Measurements from ENCODE around the gene AP1M2. TPM values are rescaled to one million over a fixed set of nuclear protein-coding genes. Genes with fewer than 3 reads are reported as not detected.

Gene AP1M2
- total and polyA plus RNA-seq, 5 donors from 2014 or later, result not detected

GRCh38 chr19:10550336-10550735 is 36.8 kb downstream of the AP1M2 start:
- no peaks in the 10 kb centered on the region for H3K27me3 Mint-ChIP-seq
- H3K9me3 ChIP-seq (ENCODE audit: control insufficient read depth in 2 of 2, low read length in 2 of 2), result no peaks in the 10 kb centered on the region
- no peak overlapping the region for H3K4me3 Mint-ChIP-seq
- H3K36me3 Mint-ChIP-seq, result peaks cover 3% of the 10 kb centered on the region
- ATAC-seq (ENCODE audit: low read depth in 2 of 2) (no peak), DNase-seq (no peak)
- H3K27ac Mint-ChIP-seq, result no peak overlapping the region
- peaks cover 4 to 44% (median 13%) of the 10 kb centered on the region in 4 donors for H3K4me1 Mint-ChIP-seq
- no peaks in the 10 kb centered on the region for H3K27me3 ChIP-seq (ENCODE audit: control insufficient read depth, insufficient read depth, low read length)
- H3K9me3 Mint-ChIP-seq, result no peaks in the 10 kb centered on the region
- H3K36me3 ChIP-seq (ENCODE audit: control insufficient read depth, insufficient read depth, low read length), result peaks cover 41% of the 10 kb centered on the region
- H3K4me3 ChIP-seq (ENCODE audit: low read depth, low read length), result no peak overlapping the region
- no peak overlapping the region for H3K27ac ChIP-seq (ENCODE audit: insufficient read depth, low read length, poor library complexity, severe bottlenecking)
- H3K4me1 ChIP-seq (ENCODE audit: control insufficient read depth, insufficient read depth, low read length, poor library complexity, severe bottlenecking), result peaks cover 40% of the 10 kb centered on the region

- ATAC-seq (ENCODE audit: low read depth in 2 of 2), result no peak
- Histone ChIP-seq H3K4me3 (ENCODE audit: low read depth, low read length) (no peak overlapping the region), H3K9me3 (ENCODE audit: control insufficient read depth in 2 of 2, low read length in 2 of 2) (no peaks in the 10 kb centered on the region), H3K36me3 (ENCODE audit: control insufficient read depth, insufficient read depth, low read length) (peaks cover 38% of the 10 kb centered on the region), H3K27me3 (ENCODE audit: control insufficient read depth, insufficient read depth, low read length) (no peaks in the 10 kb centered on the region), H3K4me1 (ENCODE audit: control insufficient read depth, insufficient read depth, low read length, poor library complexity, severe bottlenecking) (peaks cover 40% of the 10 kb centered on the region), H3K27ac (ENCODE audit: insufficient read depth, low read length, poor library complexity, severe bottlenecking) (no peak overlapping the region)
- H3K4me1 Mint-ChIP-seq, result peaks cover 7 to 45% (median 16%) of the 10 kb centered on the region in 4 donors
- H3K4me3 Mint-ChIP-seq, result no peak overlapping the region
- H3K36me3 Mint-ChIP-seq, result peaks cover 3% of the 10 kb centered on the region
- no peak for DNase-seq
- no peaks in the 10 kb centered on the region for H3K27me3 Mint-ChIP-seq
- no peak overlapping the region for H3K27ac Mint-ChIP-seq
- H3K9me3 Mint-ChIP-seq, result no peaks in the 10 kb centered on the region
Observed at GRCh38 chr19:10549733-10550132, 37.4 kb downstream of the AP1M2 start.

- H3K36me3 ChIP-seq (ENCODE audit: control insufficient read depth, insufficient read depth, low read length), result peaks cover 36% of the 10 kb centered on the region
- H3K27ac Mint-ChIP-seq, result no peak overlapping the region
- no peak overlapping the region for H3K4me3 Mint-ChIP-seq
Observed at GRCh38 chr19:10548746-10549276, 38.3 kb downstream of the AP1M2 start.

GRCh38 chr19:10546817-10547216 is 40.3 kb downstream of the AP1M2 start:
- H3K9me3 Mint-ChIP-seq, result no peaks in the 10 kb centered on the region
- H3K27me3 Mint-ChIP-seq, result no peaks in the 10 kb centered on the region
- ATAC-seq (ENCODE audit: low read depth in 2 of 2) (no peak), DNase-seq (no peak)
- no peaks in the 10 kb centered on the region for H3K36me3 Mint-ChIP-seq
- Histone ChIP-seq H3K27me3 (ENCODE audit: control insufficient read depth, insufficient read depth, low read length) (no peaks in the 10 kb centered on the region), H3K27ac (ENCODE audit: insufficient read depth, low read length, poor library complexity, severe bottlenecking) (no peak overlapping the region), H3K36me3 (ENCODE audit: control insufficient read depth, insufficient read depth, low read length) (peaks cover 18% of the 10 kb centered on the region), H3K4me3 (ENCODE audit: low read depth, low read length) (no peak overlapping the region), H3K4me1 (ENCODE audit: control insufficient read depth, insufficient read depth, low read length, poor library complexity, severe bottlenecking) (peaks cover 23% of the 10 kb centered on the region), H3K9me3 (ENCODE audit: control insufficient read depth in 2 of 2, low read length in 2 of 2) (no peaks in the 10 kb centered on the region)
- peak overlapping the region in 1 of 3 donors; percentile 15 for H3K27ac Mint-ChIP-seq
- H3K4me1 Mint-ChIP-seq, result peaks cover 0 to 27% (median 14%) of the 10 kb centered on the region in 4 donors
- peak overlapping the region in 1 of 4 donors; percentile 75 for H3K4me3 Mint-ChIP-seq

More at GRCh38 chr19:10548746-10549276, 38.3 kb downstream of the AP1M2 start:
- H3K27ac ChIP-seq (ENCODE audit: insufficient read depth, low read length, poor library complexity, severe bottlenecking), result no peak overlapping the region
- H3K27me3 Mint-ChIP-seq, result no peaks in the 10 kb centered on the region
- H3K4me3 ChIP-seq (ENCODE audit: low read depth, low read length), result no peak overlapping the region
- DNase-seq (no peak), ATAC-seq (ENCODE audit: low read depth in 2 of 2) (no peak)
- H3K9me3 Mint-ChIP-seq, result no peaks in the 10 kb centered on the region
- H3K27me3 ChIP-seq (ENCODE audit: control insufficient read depth, insufficient read depth, low read length), result no peaks in the 10 kb centered on the region
- peaks cover 37% of the 10 kb centered on the region for H3K4me1 ChIP-seq (ENCODE audit: control insufficient read depth, insufficient read depth, low read length, poor library complexity, severe bottlenecking)
- no peaks in the 10 kb centered on the region for H3K36me3 Mint-ChIP-seq
- no peaks in the 10 kb centered on the region for H3K9me3 ChIP-seq (ENCODE audit: control insufficient read depth in 2 of 2, low read length in 2 of 2)
- H3K4me1 Mint-ChIP-seq, result peaks cover 1 to 41% (median 11%) of the 10 kb centered on the region in 4 donors

GRCh38 chr19:10544753-10545251 is 42.3 kb downstream of the AP1M2 start:
- ATAC-seq (ENCODE audit: low read depth in 2 of 2) (no peak), DNase-seq (no peak)
- Histone ChIP-seq H3K27ac (ENCODE audit: insufficient read depth, low read length, poor library complexity, severe bottlenecking) (peak overlapping the region; percentile 23), H3K4me3 (ENCODE audit: low read depth, low read length) (peak overlapping the region; percentile 69), H3K27me3 (ENCODE audit: control insufficient read depth, insufficient read depth, low read length) (no peaks in the 10 kb centered on the region), H3K36me3 (ENCODE audit: control insufficient read depth, insufficient read depth, low read length) (peaks cover 15% of the 10 kb centered on the region), H3K4me1 (ENCODE audit: control insufficient read depth, insufficient read depth, low read length, poor library complexity, severe bottlenecking) (peaks cover 23% of the 10 kb centered on the region), H3K9me3 (ENCODE audit: control insufficient read depth in 2 of 2, low read length in 2 of 2) (no peaks in the 10 kb centered on the region)
- H3K4me1 Mint-ChIP-seq, result peaks cover 0 to 23% (median 13%) of the 10 kb centered on the region in 4 donors
- peak overlapping the region; percentile 89 to 92 (median 90) for H3K4me3 Mint-ChIP-seq
- peaks cover 17% of the 10 kb centered on the region for H3K27me3 Mint-ChIP-seq
- H3K27ac Mint-ChIP-seq, result peak overlapping the region; percentile 56 to 92 (median 88)
- H3K9me3 Mint-ChIP-seq, result no peaks in the 10 kb centered on the region
- H3K36me3 Mint-ChIP-seq, result no peaks in the 10 kb centered on the region

- H3K36me3 Mint-ChIP-seq, result no peaks in the 10 kb centered on the region
- peak overlapping the region; percentile 89 to 92 (median 90) for H3K4me3 Mint-ChIP-seq
- DNase-seq, result peak in 2 of 3 donors; percentile 26 to 38
Observed at GRCh38 chr19:10544242-10544752, 42.8 kb downstream of the AP1M2 start.

GRCh38 chr19:10543420-10544241 is 43.5 kb downstream of the AP1M2 start, which contains the start of gene ATG4D:
TSS of gene ATG4D (plus strand) at chr19:10543904. CDS start at chr19:10544091, 187 bp downstream.
- Histone ChIP-seq H3K36me3 (ENCODE audit: control insufficient read depth, insufficient read depth, low read length) (peaks cover 9% of the 10 kb centered on the region), H3K27me3 (ENCODE audit: control insufficient read depth, insufficient read depth, low read length) (peaks cover under 1% of the 10 kb centered on the region), H3K4me1 (ENCODE audit: control insufficient read depth, insufficient read depth, low read length, poor library complexity, severe bottlenecking) (peaks cover 23% of the 10 kb centered on the region), H3K4me3 (ENCODE audit: low read depth, low read length) (peak within 1 kb of the TSS; percentile 69), H3K9me3 (ENCODE audit: control insufficient read depth in 2 of 2, low read length in 2 of 2) (no peaks in the 10 kb centered on the region), H3K27ac (ENCODE audit: insufficient read depth, low read length, poor library complexity, severe bottlenecking) (peak within 1 kb of the TSS; percentile 69)
- H3K27me3 Mint-ChIP-seq, result peaks cover 25% of the 10 kb centered on the region
- no peaks in the 10 kb centered on the region for H3K9me3 Mint-ChIP-seq
- no peaks in the 10 kb centered on the region for H3K36me3 Mint-ChIP-seq
- peaks cover 0 to 21% (median 13%) of the 10 kb centered on the region in 4 donors for H3K4me1 Mint-ChIP-seq
- ATAC-seq (ENCODE audit: low read depth in 2 of 2), result peak; percentile 80 to 85
- peak within 1 kb of the TSS; percentile 89 to 95 (median 90) for H3K4me3 Mint-ChIP-seq
- DNase-seq, result peak; percentile 79 to 83 (median 81)
- H3K27ac Mint-ChIP-seq, result peak within 1 kb of the TSS; percentile 56 to 92 (median 88)

More at GRCh38 chr19:10544242-10544752, 42.8 kb downstream of the AP1M2 start:
- peaks cover 23% of the 10 kb centered on the region for H3K4me1 ChIP-seq (ENCODE audit: control insufficient read depth, insufficient read depth, low read length, poor library complexity, severe bottlenecking)
- H3K27me3 ChIP-seq (ENCODE audit: control insufficient read depth, insufficient read depth, low read length), result no peaks in the 10 kb centered on the region
- peaks cover 0 to 23% (median 13%) of the 10 kb centered on the region in 4 donors for H3K4me1 Mint-ChIP-seq
- peaks cover 12% of the 10 kb centered on the region for H3K36me3 ChIP-seq (ENCODE audit: control insufficient read depth, insufficient read depth, low read length)
- no peaks in the 10 kb centered on the region for H3K9me3 Mint-ChIP-seq
- peak overlapping the region; percentile 69 for H3K27ac ChIP-seq (ENCODE audit: insufficient read depth, low read length, poor library complexity, severe bottlenecking)
- peak overlapping the region; percentile 56 to 92 (median 88) for H3K27ac Mint-ChIP-seq
- no peak for ATAC-seq (ENCODE audit: low read depth in 2 of 2)
- no peaks in the 10 kb centered on the region for H3K9me3 ChIP-seq (ENCODE audit: control insufficient read depth in 2 of 2, low read length in 2 of 2)
- peaks cover 18% of the 10 kb centered on the region for H3K27me3 Mint-ChIP-seq
- H3K4me3 ChIP-seq (ENCODE audit: low read depth, low read length), result peak overlapping the region; percentile 69
